ENCODE measurements around the gene GVQW3.
"Not testable (repeated sequence)": the region's sequence is repeated elsewhere in the genome, so short reads cannot be mapped to it uniquely, and the experiment has no call there.

The GVQW3 gene

GRCh38 chr11:76397383-76397782 lies 16.3 kb downstream of the GVQW3 start:
- no peak for DNase-seq (ENCODE audit: low spot score)
- Mint-ChIP-seq H3K4me1 (ENCODE audit: low read depth) (no peaks in the 10 kb centered on the region), H3K9me3 (no peaks in the 10 kb centered on the region), H3K36me3 (ENCODE audit: low read depth) (no peaks in the 10 kb centered on the region), H3K27me3 (ENCODE audit: low read depth) (peaks cover 15% of the 10 kb centered on the region), H3K27ac (no peak overlapping the region), H3K4me3 (no peak overlapping the region)

DNA sequence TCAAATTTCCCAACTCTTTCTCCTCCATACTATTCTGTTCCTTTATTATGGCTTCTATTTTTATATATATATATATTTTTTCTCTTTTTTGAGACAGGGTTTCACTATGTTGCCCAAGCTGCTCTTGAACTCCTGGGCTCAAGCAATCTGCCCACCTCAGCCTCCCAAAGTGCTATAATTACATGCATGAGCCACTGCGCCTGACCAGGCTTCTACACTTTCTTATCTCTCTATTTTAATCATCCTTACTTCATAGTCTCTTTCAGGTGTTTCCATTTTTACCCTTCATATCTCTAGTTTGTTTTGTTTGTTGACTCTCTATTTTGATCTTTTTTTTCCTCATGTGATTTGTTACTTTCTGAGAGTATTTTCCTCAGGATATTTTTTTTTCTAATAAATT lies 19.8 kb downstream of the GVQW3 start:
- no peaks in the 10 kb centered on the region for H3K9me3 Mint-ChIP-seq
- H3K27me3 Mint-ChIP-seq (ENCODE audit: low read depth), result no peaks in the 10 kb centered on the region
- H3K27ac Mint-ChIP-seq, result no peak overlapping the region
- H3K36me3 Mint-ChIP-seq (ENCODE audit: low read depth), result no peaks in the 10 kb centered on the region
- no peak overlapping the region for H3K4me3 Mint-ChIP-seq
- no peaks in the 10 kb centered on the region for H3K4me1 Mint-ChIP-seq (ENCODE audit: low read depth)
- DNase-seq (ENCODE audit: low spot score), result no peak

DNA sequence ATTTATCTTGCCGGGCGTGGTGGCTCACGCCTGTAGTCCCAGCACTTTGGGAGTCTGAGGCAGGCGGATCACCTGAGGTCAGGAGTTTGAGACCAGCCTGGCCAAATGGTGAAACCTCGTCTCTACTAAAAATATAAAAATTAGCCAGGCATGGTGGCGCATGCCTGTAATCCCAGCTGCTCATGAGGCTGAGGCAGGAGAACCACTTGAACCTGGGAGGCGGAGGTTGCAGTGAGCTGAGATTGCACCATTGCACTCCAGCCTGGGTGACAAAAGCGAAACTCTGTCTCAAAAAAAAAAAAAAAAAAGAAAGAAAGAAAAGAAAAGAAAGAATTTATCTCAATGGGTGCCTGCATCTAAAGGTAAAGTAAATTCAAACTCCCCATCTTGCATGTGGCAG lies 20.4 kb downstream of the GVQW3 start:
- H3K36me3 Mint-ChIP-seq (ENCODE audit: low read depth); H3K4me1 Mint-ChIP-seq (ENCODE audit: low read depth); H3K27ac Mint-ChIP-seq; H3K4me3 Mint-ChIP-seq; H3K27me3 Mint-ChIP-seq (ENCODE audit: low read depth); H3K9me3 Mint-ChIP-seq; DNase-seq (ENCODE audit: low spot score): not testable (repeated sequence)

- Mint-ChIP-seq H3K27me3 (ENCODE audit: low read depth) (peaks cover 2% of the 10 kb centered on the region), H3K36me3 (ENCODE audit: low read depth) (no peaks in the 10 kb centered on the region), H3K4me1 (ENCODE audit: low read depth) (no peaks in the 10 kb centered on the region), H3K9me3 (no peaks in the 10 kb centered on the region), H3K4me3 (no peak overlapping the region), H3K27ac (no peak overlapping the region)
- no peak for DNase-seq (ENCODE audit: low spot score)
These were observed 25.2 kb downstream of the GVQW3 start for GRCh38 chr11:76406359-76406758.

DNA sequence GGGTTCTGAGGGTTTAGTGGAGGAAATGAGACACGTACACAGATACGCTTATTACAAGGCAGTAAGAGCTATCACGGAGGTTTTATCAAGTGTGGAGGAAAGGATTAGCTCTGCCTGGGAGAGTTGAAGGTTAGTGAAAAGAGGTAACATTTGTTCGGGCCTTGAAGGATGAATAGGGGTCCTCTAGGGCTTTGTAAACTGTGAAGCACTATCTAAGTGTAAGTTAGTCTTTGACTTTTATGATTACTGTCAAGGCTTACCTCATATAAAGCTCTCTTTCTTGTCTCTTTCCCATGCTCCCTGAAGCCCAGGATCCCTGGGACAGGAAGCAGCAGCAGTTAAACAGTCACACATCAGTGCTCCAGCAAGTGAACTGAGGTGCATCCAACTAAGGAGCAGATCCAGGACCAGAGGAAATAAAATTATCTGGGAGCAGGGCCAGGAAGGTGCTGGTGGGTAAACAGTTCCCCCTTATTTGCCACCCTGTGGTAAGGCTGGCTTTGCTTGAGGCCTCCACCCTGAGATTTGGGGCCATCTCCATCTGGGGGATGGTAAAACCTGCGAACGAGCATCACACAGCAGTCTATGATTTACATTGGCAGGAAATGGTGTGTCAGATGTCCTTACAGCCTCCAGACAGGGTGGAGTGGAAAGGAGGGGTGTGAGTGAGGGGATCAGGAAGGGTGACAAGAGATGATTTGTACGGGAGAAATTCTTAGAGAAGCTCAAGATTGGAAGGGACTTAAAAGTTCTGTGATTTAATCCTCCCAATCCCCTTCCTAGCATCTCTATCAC lies 27.2 kb downstream of the GVQW3 start:
- Mint-ChIP-seq H3K4me1 (ENCODE audit: low read depth) (no peaks in the 10 kb centered on the region), H3K9me3 (no peaks in the 10 kb centered on the region), H3K4me3 (no peak overlapping the region), H3K36me3 (ENCODE audit: low read depth) (no peaks in the 10 kb centered on the region), H3K27me3 (ENCODE audit: low read depth) (peaks cover 5% of the 10 kb centered on the region), H3K27ac (no peak overlapping the region)
- DNase-seq (ENCODE audit: low spot score), result no peak

DNA sequence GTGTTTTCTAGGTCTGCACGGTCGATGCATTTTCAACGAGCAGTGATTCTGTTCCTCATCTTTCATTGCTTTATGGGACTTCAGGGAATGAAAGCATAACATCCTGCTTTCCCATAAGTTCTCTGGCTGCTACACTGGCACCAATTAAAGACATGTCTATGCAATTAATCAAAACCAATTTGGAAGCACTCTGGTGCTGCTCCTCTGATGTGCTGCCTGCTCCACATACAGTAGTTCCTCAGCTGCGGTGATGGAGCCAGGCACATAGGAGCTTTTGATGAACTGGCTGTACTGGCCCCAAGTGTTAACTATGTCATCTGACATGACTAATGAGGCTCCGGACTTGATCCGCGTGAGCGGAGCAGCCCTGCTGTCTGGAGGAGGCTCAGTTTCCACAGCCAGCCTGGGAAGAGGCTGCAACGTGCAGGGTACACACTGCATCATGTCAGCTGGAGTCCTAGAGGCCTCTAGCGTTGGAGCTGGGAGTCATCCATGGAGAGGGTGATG lies 29.8 kb downstream of the GVQW3 start:
- Mint-ChIP-seq H3K4me3 (no peak overlapping the region), H3K9me3 (no peaks in the 10 kb centered on the region), H3K36me3 (ENCODE audit: low read depth) (no peaks in the 10 kb centered on the region), H3K27me3 (ENCODE audit: low read depth) (peaks cover 11% of the 10 kb centered on the region), H3K27ac (no peak overlapping the region), H3K4me1 (ENCODE audit: low read depth) (no peaks in the 10 kb centered on the region)
- no peak for DNase-seq (ENCODE audit: low spot score)

- H3K4me1 Mint-ChIP-seq (ENCODE audit: low read depth), result no peaks in the 10 kb centered on the region
- H3K27me3 Mint-ChIP-seq (ENCODE audit: low read depth), result peaks cover 23% of the 10 kb centered on the region
- no peaks in the 10 kb centered on the region for H3K9me3 Mint-ChIP-seq
- DNase-seq (ENCODE audit: low spot score), result no peak
- no peak overlapping the region for H3K27ac Mint-ChIP-seq
- no peaks in the 10 kb centered on the region for H3K36me3 Mint-ChIP-seq (ENCODE audit: low read depth)
- H3K4me3 Mint-ChIP-seq, result no peak overlapping the region
These were observed 34.0 kb downstream of the GVQW3 start for GRCh38 chr11:76415073-76415472.

- no peaks in the 10 kb centered on the region for H3K36me3 Mint-ChIP-seq (ENCODE audit: low read depth)
- DNase-seq (ENCODE audit: low spot score), result no peak
- H3K27ac Mint-ChIP-seq, result no peak overlapping the region
- H3K4me3 Mint-ChIP-seq, result no peak overlapping the region
- H3K9me3 Mint-ChIP-seq, result no peaks in the 10 kb centered on the region
- peaks cover 7% of the 10 kb centered on the region for H3K4me1 Mint-ChIP-seq (ENCODE audit: low read depth)
- H3K27me3 Mint-ChIP-seq (ENCODE audit: low read depth), result peaks cover 12% of the 10 kb centered on the region
These were observed 38.8 kb downstream of the GVQW3 start for GRCh38 chr11:76419896-76420295.

- DNase-seq (ENCODE audit: low spot score), result no peak
- peak overlapping the region; percentile 0 for H3K4me3 Mint-ChIP-seq
- no peaks in the 10 kb centered on the region for H3K9me3 Mint-ChIP-seq
- H3K36me3 Mint-ChIP-seq (ENCODE audit: low read depth), result no peaks in the 10 kb centered on the region
- H3K4me1 Mint-ChIP-seq (ENCODE audit: low read depth), result peaks cover 9% of the 10 kb centered on the region
- H3K27ac Mint-ChIP-seq, result no peak overlapping the region
- H3K27me3 Mint-ChIP-seq (ENCODE audit: low read depth), result no peaks in the 10 kb centered on the region
These were observed 43.3 kb downstream of the GVQW3 start for GRCh38 chr11:76424379-76424778.

- no peaks in the 10 kb centered on the region for H3K36me3 Mint-ChIP-seq (ENCODE audit: low read depth)
- H3K9me3 Mint-ChIP-seq, result no peaks in the 10 kb centered on the region
- H3K27ac Mint-ChIP-seq, result no peak overlapping the region
- no peak overlapping the region for H3K4me3 Mint-ChIP-seq
- H3K4me1 Mint-ChIP-seq (ENCODE audit: low read depth), result peaks cover 9% of the 10 kb centered on the region
- no peaks in the 10 kb centered on the region for H3K27me3 Mint-ChIP-seq (ENCODE audit: low read depth)
- no peak for DNase-seq (ENCODE audit: low spot score)
These were observed 43.8 kb downstream of the GVQW3 start for GRCh38 chr11:76424891-76425290.

DNA sequence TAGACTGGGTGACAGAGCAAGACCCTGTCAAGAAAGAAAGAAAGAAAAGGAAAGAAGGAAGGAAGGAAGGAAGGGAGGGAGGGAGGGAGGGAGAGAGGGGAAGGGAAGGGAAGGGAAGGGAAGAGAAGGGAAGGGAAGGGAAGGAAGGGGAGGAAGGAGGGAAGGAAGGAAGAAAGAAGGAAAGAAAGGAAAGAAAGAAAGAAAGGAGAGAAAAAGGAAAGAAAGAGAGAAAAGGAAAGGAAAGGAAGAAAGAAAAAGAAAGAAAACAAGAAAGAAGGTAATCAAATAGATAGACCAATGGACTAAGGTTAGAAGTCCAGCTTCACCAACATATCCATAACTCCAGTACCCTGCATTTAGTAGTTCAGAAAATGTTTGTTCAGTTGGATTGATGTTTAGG lies 45.5 kb downstream of the GVQW3 start:
- Mint-ChIP-seq H3K27ac (no peak overlapping the region), H3K4me1 (ENCODE audit: low read depth) (peaks cover 9% of the 10 kb centered on the region), H3K36me3 (ENCODE audit: low read depth) (no peaks in the 10 kb centered on the region), H3K9me3 (no peaks in the 10 kb centered on the region), H3K4me3 (no peak overlapping the region), H3K27me3 (ENCODE audit: low read depth) (no peaks in the 10 kb centered on the region)
- DNase-seq (ENCODE audit: low spot score), result no peak

DNA sequence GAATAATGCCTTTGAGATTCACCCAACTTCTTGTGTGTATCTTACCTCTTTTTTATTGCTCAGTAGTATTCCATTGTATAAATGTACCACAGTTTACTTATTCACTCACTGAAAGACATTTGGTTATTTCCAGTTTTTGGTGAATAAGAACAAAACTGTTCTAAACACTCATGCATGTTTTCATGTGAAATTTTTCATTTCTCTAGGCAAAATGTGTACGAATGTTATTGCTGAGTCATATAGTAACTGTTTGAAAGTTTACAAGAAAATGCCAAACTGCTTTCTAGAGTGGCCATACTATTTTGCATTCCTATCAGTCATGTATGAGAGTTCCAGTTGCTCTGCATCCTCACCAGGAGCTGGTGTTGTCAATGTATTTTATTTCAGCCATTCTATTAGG lies 54.9 kb downstream of the GVQW3 start:
- no peak overlapping the region for H3K27ac Mint-ChIP-seq
- peaks cover 3% of the 10 kb centered on the region for H3K27me3 Mint-ChIP-seq (ENCODE audit: low read depth)
- H3K9me3 Mint-ChIP-seq, result no peaks in the 10 kb centered on the region
- no peak overlapping the region for H3K4me3 Mint-ChIP-seq
- peaks cover 4% of the 10 kb centered on the region for H3K4me1 Mint-ChIP-seq (ENCODE audit: low read depth)
- H3K36me3 Mint-ChIP-seq (ENCODE audit: low read depth), result peaks cover 4% of the 10 kb centered on the region
- no peak for DNase-seq (ENCODE audit: low spot score)

DNA sequence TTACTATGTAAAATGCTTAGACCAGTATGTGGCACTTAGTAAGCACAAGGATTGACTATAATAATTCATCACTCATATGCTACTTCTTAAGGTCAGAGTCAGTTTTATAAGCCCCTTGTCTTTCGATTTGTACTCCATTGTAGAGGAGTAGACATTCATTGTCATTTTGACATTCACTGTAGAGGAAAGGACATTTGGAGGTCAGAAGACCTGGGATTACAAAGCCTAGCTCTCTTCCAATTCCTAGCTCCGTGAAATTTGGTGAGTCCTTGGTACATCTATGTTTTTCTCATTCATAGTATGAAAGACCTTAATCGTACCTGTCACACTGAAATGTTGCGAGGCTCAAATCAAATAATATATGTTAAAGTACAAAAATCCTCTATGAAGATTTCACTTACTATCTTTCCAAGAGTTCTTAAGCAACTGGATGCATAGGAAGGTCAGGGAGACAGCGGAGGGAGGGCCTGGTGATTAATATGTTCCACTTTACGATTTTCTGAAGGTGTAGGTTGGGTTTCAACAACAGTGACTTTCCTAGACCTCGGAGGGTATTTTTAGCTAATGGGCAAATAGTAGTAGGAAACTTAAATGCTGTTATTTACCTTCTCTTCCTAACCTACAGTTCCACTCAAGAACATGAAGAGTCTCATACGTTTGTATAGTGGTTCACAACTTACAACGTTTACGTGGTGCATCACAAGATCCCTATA lies 62.3 kb downstream of the GVQW3 start:
- H3K36me3 Mint-ChIP-seq (ENCODE audit: low read depth), result peaks cover 20% of the 10 kb centered on the region
- no peaks in the 10 kb centered on the region for H3K9me3 Mint-ChIP-seq
- peaks cover 33% of the 10 kb centered on the region for H3K4me1 Mint-ChIP-seq (ENCODE audit: low read depth)
- DNase-seq (ENCODE audit: low spot score), result no peak
- peak overlapping the region; percentile 98 for H3K4me3 Mint-ChIP-seq
- peak overlapping the region; percentile 94 for H3K27ac Mint-ChIP-seq
- H3K27me3 Mint-ChIP-seq (ENCODE audit: low read depth), result no peaks in the 10 kb centered on the region

DNA sequence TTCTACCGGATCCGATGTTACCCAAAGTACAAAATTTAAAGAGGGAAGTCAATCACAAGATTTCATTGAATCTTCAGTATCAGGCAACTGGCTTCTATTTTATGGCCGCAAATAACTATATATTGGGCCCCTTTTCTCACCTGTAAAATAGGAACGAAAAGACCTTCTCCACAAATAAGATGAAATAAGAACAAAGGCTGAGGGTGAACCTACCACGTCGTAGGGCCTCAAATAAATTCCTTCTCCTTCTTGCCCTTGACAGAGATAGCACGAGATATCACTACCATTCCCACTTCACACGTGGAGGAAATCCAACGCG lies 62.9 kb downstream of the GVQW3 start:
- peak overlapping the region; percentile 98 for H3K4me3 Mint-ChIP-seq
- H3K27ac Mint-ChIP-seq, result peak overlapping the region; percentile 94
- DNase-seq (ENCODE audit: low spot score), result no peak
- H3K9me3 Mint-ChIP-seq, result no peaks in the 10 kb centered on the region
- peaks cover 36% of the 10 kb centered on the region for H3K4me1 Mint-ChIP-seq (ENCODE audit: low read depth)
- peaks cover 23% of the 10 kb centered on the region for H3K36me3 Mint-ChIP-seq (ENCODE audit: low read depth)
- no peaks in the 10 kb centered on the region for H3K27me3 Mint-ChIP-seq (ENCODE audit: low read depth)

Data from T-helper 2 cell treated with Interferon-gamma antibody and Interleukin-4, amounts not matched to agents 5 μg/mL and 100 μg/mL, for 36 hours (primary cell).